HepG2 (cell line): ENCODE data around the gene SH2D3A. TPM values are rescaled to one million over a fixed set of nuclear protein-coding genes. Genes with fewer than 3 reads are reported as not detected.

Experiments
- AHDC1 ChIP-seq: sonication (generic); formaldehyde crosslinking; IDR thresholded peaks from 2 replicates; pipeline ENCODE4 v1.5.1; 2020; ENCODE audit warnings: mild to moderate bottlenecking, missing genetic modification reagents, borderline replicate concordance
- ATAD3A ChIP-seq: sonication (generic); formaldehyde crosslinking; IDR thresholded peaks from 2 replicates; pipeline ENCODE4 v1.4.0; 2020; ENCODE audit warnings: missing genetic modification reagents
- CREB3 ChIP-seq: sonication (generic); formaldehyde crosslinking; IDR thresholded peaks from 2 replicates; pipeline ENCODE4 v1.5.0; 2020; ENCODE audit warnings: missing genetic modification reagents
- HNF4A ChIP-seq: sonication (generic); formaldehyde crosslinking; IDR thresholded peaks from 2 replicates; pipeline ENCODE4 v1.4.0; 2020; ENCODE audit warnings: missing genetic modification reagents
- KDM4B ChIP-seq: sonication (generic); formaldehyde crosslinking; IDR thresholded peaks from 2 replicates; pipeline ENCODE4 v1.4.0; 2020; ENCODE audit warnings: missing genetic modification reagents
- NKX3-1 ChIP-seq: sonication (generic); formaldehyde crosslinking; IDR thresholded peaks from 2 replicates; pipeline ENCODE4 v1.5.0; 2020; ENCODE audit warnings: missing genetic modification reagents
- RNF2 ChIP-seq: fragments of 450-650 bp; conservative IDR thresholded peaks from 2 replicates; pipeline ENCODE4 v1.6.1; 2016; ENCODE audit warnings: low read depth
- SP4 ChIP-seq: sonication (generic); formaldehyde crosslinking; IDR thresholded peaks from 2 replicates; pipeline ENCODE4 v1.8.1; 2023; ENCODE audit warnings: mild to moderate bottlenecking, missing genetic modification reagents
- TARDBP ChIP-seq: sonication (generic); formaldehyde crosslinking; IDR thresholded peaks from 2 replicates; pipeline ENCODE4 v1.8.0; 2022; ENCODE audit warnings: mild to moderate bottlenecking, missing genetic modification reagents
- TEAD2 ChIP-seq: sonication (generic); formaldehyde crosslinking; IDR thresholded peaks from 2 replicates; pipeline ENCODE4 v1.9.0; 2021; ENCODE audit warnings: missing genetic modification reagents
- ZKSCAN5 ChIP-seq: sonication (generic); formaldehyde crosslinking; IDR thresholded peaks from 2 replicates; pipeline ENCODE4 v1.5.1; 2020; ENCODE audit warnings: mild to moderate bottlenecking, missing genetic modification reagents
- ZNF318 ChIP-seq: sonication (generic); formaldehyde crosslinking; IDR thresholded peaks from 2 replicates; pipeline ENCODE4 v1.4.0; 2020; ENCODE audit warnings: mild to moderate bottlenecking, missing genetic modification reagents
- ZNF615 ChIP-seq: sonication (generic); formaldehyde crosslinking; IDR thresholded peaks from 2 replicates; pipeline ENCODE4 v1.5.0; 2020; ENCODE audit warnings: mild to moderate bottlenecking, missing genetic modification reagents, borderline replicate concordance
- ZNF772 ChIP-seq: sonication (generic); formaldehyde crosslinking; IDR thresholded peaks from 2 replicates; pipeline ENCODE4 v1.5.0; 2020; ENCODE audit warnings: mild to moderate bottlenecking, missing genetic modification reagents
- polyA plus RNA-seq, 8 experiments: library from polyadenylated mRNA; depleted of rRNA in 3 of 8; stranded (reverse) in 7 of 8; unstranded in 1 of 8; fragments of >200 nt; fragmentation: Illumina TruSeq in 4 of 8; extraction: Trizol in 4 of 8; gene quantifications; 2 replicates each; pipeline versions ENCODE4 v1.2.1 to v1.2.3, GENCODE V29; 2011 to 2016; ENCODE audit warnings: low read depth in 4 of 8, missing spikeins in 1 of 8, mixed read lengths in 1 of 8; ENCODE audit not compliant: insufficient read depth in 1 of 8
- total RNA-seq, 5 experiments: library from RNA; depleted of rRNA; stranded (reverse); fragments of >200 nt; fragmentation: Illumina TruSeq; extraction: Trizol; gene quantifications; 2 replicates each; pipeline ENCODE4 v1.2.3, GENCODE V29; 2016; ENCODE audit warnings: low read depth in 1 of 5

Gene SH2D3A
- total and polyA plus RNA-seq, 2 of the 13 experiments (the other 11 are each of a cell fraction or from before 2014, with no cell fraction given): 1.0 to 2.2 TPM

GRCh38 chr19:6753178-6754031 is 13.8 kb downstream of the SH2D3A start (continued):
- TF ChIP-seq AHDC1 (CRISPR knock-in tag) (no peak), SP4 (CRISPR knock-in tag) (peak; percentile 94), KDM4B (peak; percentile 78; the same call in 1 of the 2 replicates), ZNF318 (no peak), ZNF772 (CRISPR knock-in tag) (no peak), TARDBP (CRISPR knock-in tag) (peak; percentile 78), TEAD2 (no peak), ZNF615 (no peak), HNF4A (CRISPR knock-in tag) (peak; percentile 78), ZKSCAN5 (CRISPR knock-in tag) (no peak), ATAD3A (CRISPR knock-in tag) (no peak), RNF2 (0 out of 2 replicates have a peak, but pooled peaks have one; percentile 44), NKX3-1 (CRISPR knock-in tag) (peak; percentile 67; the same call in 1 of the 2 replicates), CREB3 (CRISPR knock-in tag) (no peak)
